MM.1S (cell line): Measurements from ENCODE around the gene REXO4.

ENCODE experiments used
- EZH2 ChIP-seq: fragments of 300-600 bp; sonication (generic); optimal IDR thresholded peaks from 2 replicates; pipeline ENCODE3; 2017; ENCODE audit warnings: low read depth, mild to moderate bottlenecking, antibody characterized with exemption, low read length, mixed read lengths
- EZH2phosphoT487 ChIP-seq: fragments of 300-600 bp; sonication (generic); IDR thresholded peaks from 2 replicates; pipeline ENCODE4 v1.6.1; 2018; ENCODE audit warnings: antibody characterized with exemption, low read length
- TF ChIP-seq, protein P1 (sequence below): fragments of 300-600 bp; sonication (generic); IDR thresholded peaks from 2 replicates; pipeline ENCODE4 v1.5.1; 2016; ENCODE audit warnings: antibody characterized with exemption, low read length, mixed read lengths

DNA sequence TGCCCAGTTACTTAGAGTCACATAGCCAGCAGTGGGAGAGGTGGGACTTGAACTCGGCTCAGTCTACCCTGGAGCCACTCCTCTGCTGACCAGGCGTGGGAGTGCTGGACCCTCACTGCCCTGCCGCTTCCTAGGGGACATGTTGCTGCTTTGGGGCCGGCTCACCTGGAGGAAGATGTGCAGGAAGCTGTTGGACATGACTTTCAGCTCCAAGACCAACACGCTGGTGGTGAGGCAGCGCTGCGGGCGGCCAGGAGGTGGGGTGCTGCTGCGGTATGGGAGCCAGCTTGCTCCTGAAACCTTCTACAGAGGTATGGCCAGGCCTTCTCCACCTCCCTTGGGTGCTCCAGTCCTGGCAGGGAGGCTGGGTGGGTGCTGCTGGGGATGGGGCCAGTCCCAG is 38.6 kb upstream of the REXO4 start:
- TF ChIP-seq, protein P1, sequence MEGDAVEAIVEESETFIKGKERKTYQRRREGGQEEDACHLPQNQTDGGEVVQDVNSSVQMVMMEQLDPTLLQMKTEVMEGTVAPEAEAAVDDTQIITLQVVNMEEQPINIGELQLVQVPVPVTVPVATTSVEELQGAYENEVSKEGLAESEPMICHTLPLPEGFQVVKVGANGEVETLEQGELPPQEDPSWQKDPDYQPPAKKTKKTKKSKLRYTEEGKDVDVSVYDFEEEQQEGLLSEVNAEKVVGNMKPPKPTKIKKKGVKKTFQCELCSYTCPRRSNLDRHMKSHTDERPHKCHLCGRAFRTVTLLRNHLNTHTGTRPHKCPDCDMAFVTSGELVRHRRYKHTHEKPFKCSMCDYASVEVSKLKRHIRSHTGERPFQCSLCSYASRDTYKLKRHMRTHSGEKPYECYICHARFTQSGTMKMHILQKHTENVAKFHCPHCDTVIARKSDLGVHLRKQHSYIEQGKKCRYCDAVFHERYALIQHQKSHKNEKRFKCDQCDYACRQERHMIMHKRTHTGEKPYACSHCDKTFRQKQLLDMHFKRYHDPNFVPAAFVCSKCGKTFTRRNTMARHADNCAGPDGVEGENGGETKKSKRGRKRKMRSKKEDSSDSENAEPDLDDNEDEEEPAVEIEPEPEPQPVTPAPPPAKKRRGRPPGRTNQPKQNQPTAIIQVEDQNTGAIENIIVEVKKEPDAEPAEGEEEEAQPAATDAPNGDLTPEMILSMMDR, result peak; percentile 17; the same call in 1 of the 2 replicates
- TF ChIP-seq EZH2 (no peak), EZH2phosphoT487 (no peak)
